Fibroblast of lung (primary cell): Measurements from ENCODE around the gene TMEM171.

Source experiments
- CTCF ChIP-seq, 2 donors: IDR thresholded peaks in 1 of 2; conservative IDR thresholded peaks in 1 of 2; 1 replicate in 1 of 2; 2 replicates in 1 of 2; pipeline ENCODE4 v1.5.1; 2011 to 2012; ENCODE audit warnings: low read length in 2 of 2, control low read depth in 1 of 2, inconsistent platforms in 1 of 2, low read depth in 1 of 2, mild to moderate bottlenecking in 1 of 2
- EZH2 ChIP-seq: IDR thresholded peaks from 2 replicates; pipeline ENCODE4 v1.5.1; 2012; ENCODE audit warnings: low read length, control low read depth, mild to moderate bottlenecking; ENCODE audit errors: missing control alignments

- TF ChIP-seq CTCF (conservative IDR thresholded peaks at IDR 0.05 in 1 of 2, IDR thresholded peaks at IDR 0.05 in 1 of 2; ENCODE audit: low read depth in 1 of 2, low read length in 2 of 2) (no peak), EZH2 (no peak)
Observed at GRCh38 chr5:73151766-73152410, 31.5 kb downstream of the TMEM171 start.
